ENCODE data around the gene CAMK4.

DNA sequence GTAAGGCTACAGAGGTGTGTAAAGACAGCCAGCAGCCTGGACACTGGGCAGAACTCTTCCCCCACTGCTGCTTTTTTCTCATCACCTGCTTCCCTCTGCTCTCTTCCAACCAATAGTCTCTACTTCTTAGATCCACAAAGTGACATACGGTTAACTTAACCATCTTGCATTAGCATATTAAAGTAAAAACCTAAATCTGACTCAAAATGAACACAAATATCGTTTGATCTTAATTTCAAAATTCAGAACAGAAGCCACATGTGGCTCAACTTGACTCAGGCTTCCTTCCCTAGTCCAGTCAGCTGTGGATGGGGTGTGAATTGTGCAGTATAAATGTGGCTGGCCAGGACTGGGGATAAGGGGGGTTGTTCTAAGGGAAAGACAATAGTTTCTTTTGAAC is 173.8 kb downstream of the CAMK4 start:
- TF ChIP-seq POLR2A (IDR thresholded peaks at IDR 0.05), result no peak
- TF ChIP-seq, protein P1, sequence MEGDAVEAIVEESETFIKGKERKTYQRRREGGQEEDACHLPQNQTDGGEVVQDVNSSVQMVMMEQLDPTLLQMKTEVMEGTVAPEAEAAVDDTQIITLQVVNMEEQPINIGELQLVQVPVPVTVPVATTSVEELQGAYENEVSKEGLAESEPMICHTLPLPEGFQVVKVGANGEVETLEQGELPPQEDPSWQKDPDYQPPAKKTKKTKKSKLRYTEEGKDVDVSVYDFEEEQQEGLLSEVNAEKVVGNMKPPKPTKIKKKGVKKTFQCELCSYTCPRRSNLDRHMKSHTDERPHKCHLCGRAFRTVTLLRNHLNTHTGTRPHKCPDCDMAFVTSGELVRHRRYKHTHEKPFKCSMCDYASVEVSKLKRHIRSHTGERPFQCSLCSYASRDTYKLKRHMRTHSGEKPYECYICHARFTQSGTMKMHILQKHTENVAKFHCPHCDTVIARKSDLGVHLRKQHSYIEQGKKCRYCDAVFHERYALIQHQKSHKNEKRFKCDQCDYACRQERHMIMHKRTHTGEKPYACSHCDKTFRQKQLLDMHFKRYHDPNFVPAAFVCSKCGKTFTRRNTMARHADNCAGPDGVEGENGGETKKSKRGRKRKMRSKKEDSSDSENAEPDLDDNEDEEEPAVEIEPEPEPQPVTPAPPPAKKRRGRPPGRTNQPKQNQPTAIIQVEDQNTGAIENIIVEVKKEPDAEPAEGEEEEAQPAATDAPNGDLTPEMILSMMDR (IDR thresholded peaks at IDR 0.05), result no peak

All from uterus (tissue), 2 donors.